OCI-LY7 (cell line): ENCODE measurements around the gene THSD7B. TPM values are rescaled to one million over a fixed set of nuclear protein-coding genes. Genes with fewer than 3 reads are reported as not detected.

Experiments used
- BruUV-seq: library from RNA; stranded (reverse); fragments of 400-500 nt; replicated peaks from 2 replicates; lab custom pipeline; 2021; lab: Mats Ljungman, UMichigan
- CTCF ChIA-PET: fragments of 300-600 bp; sonication (Branson Sonifier 250); formaldehyde crosslinking; loops from one replicate; lab custom pipeline; 2022; ENCODE audit warnings: antibody characterized with exemption; ENCODE audit not compliant: unreplicated experiment; lab: Charles Lee
- POLR2A ChIA-PET: fragments of 300-600 bp; sonication (Branson Sonifier 250); formaldehyde crosslinking; loops from one replicate; lab custom pipeline; 2022; ENCODE audit warnings: antibody characterized with exemption; lab: Charles Lee
- DNase-seq: peaks from one replicate; pipeline ENCODE4 v3.0.0-alpha.2; 2015; ENCODE audit warnings: low spot score
- H2AFZ ChIP-seq: fragments of 200-600 bp; sonication (generic), shearing (Covaris generic); 2 replicates; pipeline ENCODE4 v1.6.1; 2014; ENCODE audit warnings: mild to moderate bottlenecking, antibody characterized with exemption, low read length, moderate library complexity
- H3K27ac ChIP-seq: fragments of 200-600 bp; sonication (generic); 2 replicates; pipeline ENCODE4 v1.5.1; 2014; ENCODE audit warnings: mixed run types, low read depth, mild to moderate bottlenecking, moderate library complexity, low read length, inconsistent platforms; ENCODE audit not compliant: poor library complexity, severe bottlenecking
- H3K36me3 ChIP-seq: fragments of 200-600 bp; sonication (generic); 2 replicates; pipeline ENCODE4 v1.6.1; 2014; ENCODE audit warnings: mild to moderate bottlenecking, antibody characterized with exemption, low read length, moderate library complexity, mixed read lengths; ENCODE audit not compliant: insufficient read depth
- H3K4me1 ChIP-seq: fragments of 200-600 bp; sonication (generic); 2 replicates; pipeline ENCODE4 v1.5.1; 2014; ENCODE audit warnings: mild to moderate bottlenecking, low read length; ENCODE audit not compliant: insufficient read depth, poor library complexity, severe bottlenecking
- H3K4me2 ChIP-seq: fragments of 200-600 bp; sonication (generic); 2 replicates; pipeline ENCODE4 v1.6.1; 2014; ENCODE audit warnings: mild to moderate bottlenecking, low read length
- H3K4me3 ChIP-seq: fragments of 200-600 bp; sonication (generic); 2 replicates; pipeline ENCODE4 v1.5.1; 2014; ENCODE audit warnings: mild to moderate bottlenecking, low read depth, low read length; ENCODE audit not compliant: poor library complexity, severe bottlenecking
- H3K79me2 ChIP-seq: fragments of 200-600 bp; sonication (generic); 2 replicates; pipeline ENCODE4 v1.6.1; 2016; ENCODE audit warnings: low read depth, mild to moderate bottlenecking, low read length, moderate library complexity, mixed read lengths; ENCODE audit not compliant: insufficient read depth
- H3K9me2 ChIP-seq: fragments of 200-600 bp; sonication (generic); 2 replicates; pipeline ENCODE4 v1.6.1; 2016; ENCODE audit warnings: mild to moderate bottlenecking, low read length, mixed read lengths; ENCODE audit not compliant: insufficient read depth
- H3K9me3 ChIP-seq: fragments of 200-600 bp; sonication (generic); 2 replicates; pipeline ENCODE4 v1.6.1; 2014; ENCODE audit warnings: mild to moderate bottlenecking, mixed run types, low read length, mixed read lengths
- H4K20me1 ChIP-seq: fragments of 200-600 bp; sonication (generic); 2 replicates; pipeline ENCODE4 v1.6.1; 2014; ENCODE audit warnings: mild to moderate bottlenecking, antibody characterized with exemption, low read length, moderate library complexity, mixed read lengths; ENCODE audit not compliant: insufficient read depth
- EZH2phosphoT487 ChIP-seq: fragments of 200-600 bp; sonication (generic); IDR thresholded peaks from 2 replicates; pipeline ENCODE4 v1.6.1; 2018; ENCODE audit warnings: low read depth, borderline replicate concordance, mild to moderate bottlenecking, mixed run types, antibody characterized with exemption, low read length, moderate library complexity, mixed read lengths
- intact Hi-C: fragments of 100-400 bp; cut with micrococcal nuclease; formaldehyde crosslinking; loops from one replicate; pipeline ENCODE4 v1.10.0; 2022; ENCODE audit not compliant: unreplicated experiment
- total RNA-seq, 2 experiments: library from RNA; depleted of rRNA in 1 of 2; stranded (reverse); fragments of >200 nt in 1 of 2; shearing (Covaris generic) in 1 of 2; gene quantifications; 2 replicates each; pipeline ENCODE4 v1.2.3, GENCODE V29; 2014 to 2022
- TF ChIP-seq, protein P1 (sequence below): fragments of 200-600 bp; sonication (generic); conservative IDR thresholded peaks from 2 replicates; pipeline ENCODE4 v1.5.1; 2014; ENCODE audit warnings: mild to moderate bottlenecking, antibody characterized with exemption, low read length, moderate library complexity, mixed read lengths

Gene THSD7B
- total RNA-seq, 2 experiments from 2014 or later, result 1.8 TPM

DNA sequence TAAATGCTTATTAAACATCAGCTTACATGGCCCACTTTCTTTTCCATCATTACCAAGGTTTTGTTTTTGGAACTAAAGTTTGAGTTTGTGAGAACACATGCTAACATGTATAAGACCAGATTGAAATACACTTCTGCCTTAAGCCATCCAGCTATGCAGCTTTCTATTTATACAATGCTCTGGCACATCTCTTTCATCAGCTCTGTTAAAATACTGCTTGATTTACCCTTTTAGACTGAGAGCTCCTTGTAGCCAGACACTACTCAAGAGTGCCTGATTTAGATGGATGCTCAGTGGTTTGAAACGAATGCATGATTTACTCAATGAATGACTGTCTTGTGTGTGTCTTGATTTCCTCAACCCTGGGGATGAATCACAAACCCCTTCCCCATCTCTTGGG lies 392.5 kb downstream of the THSD7B start:
- intact Hi-C loops, result no loop called here
- no peaks in the 10 kb centered on the region for H3K4me1 ChIP-seq
- H3K27ac ChIP-seq, result no peak overlapping the region
- no TSS peak for BruUV-seq
- H3K79me2 ChIP-seq, result no peaks in the 10 kb centered on the region
- no peak for DNase-seq
- no peaks in the 10 kb centered on the region for H4K20me1 ChIP-seq
- no peak overlapping the region for H3K4me2 ChIP-seq
- H3K4me3 ChIP-seq, result no peak overlapping the region
- H2AFZ ChIP-seq, result no peak overlapping the region
- POLR2A ChIA-PET, result no interaction called here
- H3K9me3 ChIP-seq, result no peaks in the 10 kb centered on the region
- TF ChIP-seq EZH2phosphoT487, result no peak
- TF ChIP-seq, protein P1, sequence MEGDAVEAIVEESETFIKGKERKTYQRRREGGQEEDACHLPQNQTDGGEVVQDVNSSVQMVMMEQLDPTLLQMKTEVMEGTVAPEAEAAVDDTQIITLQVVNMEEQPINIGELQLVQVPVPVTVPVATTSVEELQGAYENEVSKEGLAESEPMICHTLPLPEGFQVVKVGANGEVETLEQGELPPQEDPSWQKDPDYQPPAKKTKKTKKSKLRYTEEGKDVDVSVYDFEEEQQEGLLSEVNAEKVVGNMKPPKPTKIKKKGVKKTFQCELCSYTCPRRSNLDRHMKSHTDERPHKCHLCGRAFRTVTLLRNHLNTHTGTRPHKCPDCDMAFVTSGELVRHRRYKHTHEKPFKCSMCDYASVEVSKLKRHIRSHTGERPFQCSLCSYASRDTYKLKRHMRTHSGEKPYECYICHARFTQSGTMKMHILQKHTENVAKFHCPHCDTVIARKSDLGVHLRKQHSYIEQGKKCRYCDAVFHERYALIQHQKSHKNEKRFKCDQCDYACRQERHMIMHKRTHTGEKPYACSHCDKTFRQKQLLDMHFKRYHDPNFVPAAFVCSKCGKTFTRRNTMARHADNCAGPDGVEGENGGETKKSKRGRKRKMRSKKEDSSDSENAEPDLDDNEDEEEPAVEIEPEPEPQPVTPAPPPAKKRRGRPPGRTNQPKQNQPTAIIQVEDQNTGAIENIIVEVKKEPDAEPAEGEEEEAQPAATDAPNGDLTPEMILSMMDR, result no peak
- no peaks in the 10 kb centered on the region for H3K36me3 ChIP-seq
- H3K9me2 ChIP-seq, result no peaks in the 10 kb centered on the region
- CTCF ChIA-PET, result no interaction called here

DNA sequence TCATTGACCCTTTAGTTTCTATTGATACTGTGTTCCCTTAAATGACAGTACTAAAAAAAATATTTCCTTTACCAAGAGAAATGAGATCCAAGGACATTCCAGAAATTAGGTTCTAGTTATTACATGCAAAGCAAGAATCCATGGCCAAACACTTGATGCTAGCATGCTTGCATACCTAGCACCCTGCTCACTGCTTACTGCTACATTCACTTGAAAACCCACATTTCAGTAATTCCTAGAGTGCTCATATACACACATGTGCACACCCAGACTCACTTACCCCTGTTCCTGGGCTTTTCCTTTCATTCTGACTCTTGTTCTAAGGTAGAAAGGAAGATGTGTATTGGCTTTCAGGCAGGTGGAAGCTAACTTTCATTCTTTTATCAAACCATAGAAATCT lies 395.9 kb downstream of the THSD7B start:
- no TSS peak for BruUV-seq
- no peaks in the 10 kb centered on the region for H3K36me3 ChIP-seq
- H3K27ac ChIP-seq, result no peak overlapping the region
- H3K4me1 ChIP-seq, result no peaks in the 10 kb centered on the region
- DNase-seq, result no peak
- ChIA-PET CTCF (no interaction called here), POLR2A (interaction anchor here (0.9 kb wide), 1 partner anchor 750 kb away, joined by 4 read pairs; no protein-coding TSS in a partner anchor)
- no peak overlapping the region for H2AFZ ChIP-seq
- H4K20me1 ChIP-seq, result no peaks in the 10 kb centered on the region
- no peaks in the 10 kb centered on the region for H3K9me3 ChIP-seq
- H3K79me2 ChIP-seq, result no peaks in the 10 kb centered on the region
- H3K9me2 ChIP-seq, result no peaks in the 10 kb centered on the region
- H3K4me3 ChIP-seq, result no peak overlapping the region
- intact Hi-C loops, result no loop called here
- TF ChIP-seq, protein P1, result no peak
- no peak for TF ChIP-seq EZH2phosphoT487
- H3K4me2 ChIP-seq, result no peak overlapping the region

DNA sequence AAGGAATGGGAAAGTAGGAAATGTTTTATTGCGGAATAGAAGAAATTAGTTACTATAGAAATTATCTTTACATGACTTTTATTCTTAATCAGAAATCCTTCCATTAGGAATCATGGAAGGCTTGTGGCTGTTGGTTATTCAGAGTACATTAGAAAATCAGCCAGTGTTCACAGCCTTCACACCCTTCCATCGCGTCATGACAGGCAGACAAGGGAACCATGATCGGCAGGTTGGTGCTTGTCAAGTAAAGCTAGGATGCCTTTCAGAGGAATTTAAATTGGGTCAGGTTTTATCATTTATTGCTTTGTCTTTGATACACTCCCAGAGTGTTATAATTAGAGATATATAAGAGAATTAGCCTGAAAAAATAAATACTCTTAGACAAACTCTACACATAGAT lies 400.6 kb downstream of the THSD7B start:
- no peaks in the 10 kb centered on the region for H3K4me1 ChIP-seq
- no peaks in the 10 kb centered on the region for H3K36me3 ChIP-seq
- no TSS peak for BruUV-seq
- DNase-seq, result no peak
- H2AFZ ChIP-seq, result no peak overlapping the region
- H3K9me3 ChIP-seq, result no peaks in the 10 kb centered on the region
- no peak overlapping the region for H3K27ac ChIP-seq
- intact Hi-C loops, result no loop called here
- H4K20me1 ChIP-seq, result no peaks in the 10 kb centered on the region
- ChIA-PET POLR2A (no interaction called here), CTCF (no interaction called here)
- H3K79me2 ChIP-seq, result no peaks in the 10 kb centered on the region
- TF ChIP-seq, protein P1, result no peak
- no peak for TF ChIP-seq EZH2phosphoT487
- H3K9me2 ChIP-seq, result no peaks in the 10 kb centered on the region
- no peak overlapping the region for H3K4me2 ChIP-seq
- no peak overlapping the region for H3K4me3 ChIP-seq
